ENCODE measurements around the gene AHSA1. TPM values are rescaled to one million over a fixed set of nuclear protein-coding genes. Genes with fewer than 3 reads are reported as not detected.

The AHSA1 gene
- total RNA-seq, 2 donors from 2014 or later, result 77.7 to 128 TPM

- TF ChIP-seq, protein P1, sequence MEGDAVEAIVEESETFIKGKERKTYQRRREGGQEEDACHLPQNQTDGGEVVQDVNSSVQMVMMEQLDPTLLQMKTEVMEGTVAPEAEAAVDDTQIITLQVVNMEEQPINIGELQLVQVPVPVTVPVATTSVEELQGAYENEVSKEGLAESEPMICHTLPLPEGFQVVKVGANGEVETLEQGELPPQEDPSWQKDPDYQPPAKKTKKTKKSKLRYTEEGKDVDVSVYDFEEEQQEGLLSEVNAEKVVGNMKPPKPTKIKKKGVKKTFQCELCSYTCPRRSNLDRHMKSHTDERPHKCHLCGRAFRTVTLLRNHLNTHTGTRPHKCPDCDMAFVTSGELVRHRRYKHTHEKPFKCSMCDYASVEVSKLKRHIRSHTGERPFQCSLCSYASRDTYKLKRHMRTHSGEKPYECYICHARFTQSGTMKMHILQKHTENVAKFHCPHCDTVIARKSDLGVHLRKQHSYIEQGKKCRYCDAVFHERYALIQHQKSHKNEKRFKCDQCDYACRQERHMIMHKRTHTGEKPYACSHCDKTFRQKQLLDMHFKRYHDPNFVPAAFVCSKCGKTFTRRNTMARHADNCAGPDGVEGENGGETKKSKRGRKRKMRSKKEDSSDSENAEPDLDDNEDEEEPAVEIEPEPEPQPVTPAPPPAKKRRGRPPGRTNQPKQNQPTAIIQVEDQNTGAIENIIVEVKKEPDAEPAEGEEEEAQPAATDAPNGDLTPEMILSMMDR (IDR thresholded peaks at IDR 0.05), result no peak
- no peaks in the 10 kb centered on the region for H3K27me3 ChIP-seq (replicated peaks; ENCODE audit: insufficient read depth)
- H3K4me3 ChIP-seq, result no peak overlapping the region
- no peaks in the 10 kb centered on the region for H3K9me3 ChIP-seq
- DNase-seq (ENCODE audit: low spot score) (no peak), ATAC-seq (ENCODE audit: insufficient number of reproducible peaks, low FRiP score, low read depth) (no peak)
- H3K27ac ChIP-seq, result no peak overlapping the region
- no peaks in the 10 kb centered on the region for H3K4me1 ChIP-seq (ENCODE audit: control insufficient read depth in 1 of 2, low read depth in 2 of 2)
- H3K36me3 ChIP-seq, result peaks cover 6% of the 10 kb centered on the region
Measured at GRCh38 chr14:77473921-77474320, 16.0 kb downstream of the AHSA1 start.

DNA sequence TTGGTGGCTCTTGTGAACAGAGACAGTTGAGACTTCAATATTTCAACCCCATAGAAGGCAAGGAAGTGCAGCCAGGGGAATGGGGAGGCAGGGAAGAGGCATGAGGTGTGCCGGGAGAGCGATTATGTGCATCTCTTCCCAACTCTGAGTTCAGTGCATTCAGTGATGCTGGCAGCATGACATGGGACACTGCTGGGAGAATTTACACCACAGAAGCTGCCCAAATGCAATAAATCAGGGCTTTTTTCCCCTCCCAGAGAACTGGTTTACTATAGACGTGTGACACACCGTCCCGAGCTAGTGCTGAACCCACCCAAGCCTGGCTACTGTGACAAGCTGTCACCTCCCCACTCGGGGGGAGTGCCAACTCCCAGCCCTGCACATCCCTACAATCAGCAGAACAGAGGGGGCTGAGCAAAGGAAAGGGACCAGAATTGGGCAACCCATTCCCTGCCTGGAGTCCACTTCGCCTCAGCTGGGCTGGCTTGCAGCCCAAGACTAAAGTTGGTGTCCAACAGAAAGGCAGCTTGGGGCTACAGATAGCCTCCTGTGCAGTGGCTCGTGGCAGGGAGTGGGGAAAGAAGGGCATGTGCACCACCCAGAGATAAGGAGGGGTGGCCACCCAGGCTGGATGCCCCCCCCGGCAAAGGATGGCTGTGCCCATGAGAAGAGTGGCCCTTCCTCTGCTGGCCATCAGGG lies 16.7 kb downstream of the AHSA1 start:
- no peaks in the 10 kb centered on the region for H3K27me3 ChIP-seq (replicated peaks; ENCODE audit: insufficient read depth)
- H3K27ac ChIP-seq, result no peak overlapping the region
- TF ChIP-seq, protein P1 (IDR thresholded peaks at IDR 0.05), result no peak
- no peak overlapping the region for H3K4me3 ChIP-seq
- no peak for DNase-seq (ENCODE audit: low spot score)
- H3K4me1 ChIP-seq (ENCODE audit: control insufficient read depth in 1 of 2, low read depth in 2 of 2), result no peaks in the 10 kb centered on the region
- H3K9me3 ChIP-seq, result no peaks in the 10 kb centered on the region
- H3K36me3 ChIP-seq, result no peaks in the 10 kb centered on the region
- no peak for ATAC-seq (ENCODE audit: insufficient number of reproducible peaks, low FRiP score, low read depth)

DNA sequence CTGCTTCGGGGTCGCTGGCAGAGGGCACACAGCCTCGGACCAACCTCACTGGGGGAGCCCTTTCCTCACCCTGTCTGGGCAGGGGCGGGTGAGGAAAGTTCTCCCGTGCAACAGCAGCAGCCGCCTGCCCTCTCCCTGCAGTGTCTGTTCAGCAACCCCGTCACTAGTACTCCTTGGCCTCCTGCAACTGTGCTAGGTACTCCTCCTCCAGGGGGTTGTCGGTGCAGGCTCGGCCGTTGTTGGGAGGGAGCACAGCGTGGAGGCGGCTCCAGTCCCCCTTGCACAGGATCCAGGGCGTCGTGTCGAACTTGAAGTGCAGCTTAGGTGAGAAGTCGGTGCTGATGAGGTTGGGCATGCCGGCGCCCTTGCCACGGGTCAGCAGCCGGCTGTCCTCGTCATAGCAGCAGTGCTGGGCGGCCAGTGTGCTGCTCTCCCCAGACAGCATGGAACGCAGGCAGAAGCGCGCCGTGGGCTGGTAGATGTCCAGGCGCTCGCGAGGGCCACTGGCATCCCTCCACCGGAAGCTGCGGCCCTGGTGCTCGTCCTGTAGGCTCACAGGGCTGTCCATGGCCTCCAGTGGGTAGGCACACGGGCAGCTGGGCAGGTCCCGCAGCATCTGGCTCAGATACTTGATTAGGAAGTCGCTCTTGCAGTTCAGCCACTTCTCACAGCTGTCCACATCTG lies 17.7 kb downstream of the AHSA1 start:
- H3K4me3 ChIP-seq, result no peak overlapping the region
- H3K9me3 ChIP-seq, result no peaks in the 10 kb centered on the region
- DNase-seq (ENCODE audit: low spot score), result no peak
- H3K36me3 ChIP-seq, result no peaks in the 10 kb centered on the region
- TF ChIP-seq, protein P1 (IDR thresholded peaks at IDR 0.05), result no peak
- H3K27ac ChIP-seq, result no peak overlapping the region
- no peak for ATAC-seq (ENCODE audit: insufficient number of reproducible peaks, low FRiP score, low read depth)
- no peaks in the 10 kb centered on the region for H3K4me1 ChIP-seq (ENCODE audit: control insufficient read depth in 1 of 2, low read depth in 2 of 2)
- H3K27me3 ChIP-seq (replicated peaks; ENCODE audit: insufficient read depth), result no peaks in the 10 kb centered on the region

DNA sequence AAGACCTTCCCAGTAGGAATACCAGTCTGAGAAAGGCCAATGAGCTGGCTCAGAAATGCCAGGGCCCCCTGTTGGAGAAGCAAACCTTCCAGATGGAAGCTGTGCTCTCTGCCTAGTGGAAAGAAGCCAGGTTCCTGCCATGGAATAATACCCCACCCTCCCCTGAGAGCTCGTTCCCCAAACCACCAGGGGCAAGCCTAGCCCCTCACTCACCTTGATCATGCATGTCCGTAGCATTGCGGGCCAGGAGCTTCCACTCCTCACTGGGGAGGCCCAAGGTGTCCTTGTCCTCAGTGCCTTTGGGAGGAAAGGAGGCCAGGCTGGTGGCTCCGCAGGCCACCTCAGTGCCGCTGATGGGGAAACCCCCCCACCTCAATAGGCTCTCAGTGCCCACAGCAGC lies 20.1 kb downstream of the AHSA1 start:
- DNase-seq (ENCODE audit: low spot score) (no peak), ATAC-seq (ENCODE audit: insufficient number of reproducible peaks, low FRiP score, low read depth) (no peak)
- Histone ChIP-seq H3K4me3 (no peak overlapping the region), H3K4me1 (ENCODE audit: control insufficient read depth in 1 of 2, low read depth in 2 of 2) (no peaks in the 10 kb centered on the region), H3K27me3 (replicated peaks; ENCODE audit: insufficient read depth) (no peaks in the 10 kb centered on the region), H3K27ac (no peak overlapping the region), H3K36me3 (no peaks in the 10 kb centered on the region), H3K9me3 (no peaks in the 10 kb centered on the region)
- TF ChIP-seq, protein P1 (IDR thresholded peaks at IDR 0.05), result no peak

DNA sequence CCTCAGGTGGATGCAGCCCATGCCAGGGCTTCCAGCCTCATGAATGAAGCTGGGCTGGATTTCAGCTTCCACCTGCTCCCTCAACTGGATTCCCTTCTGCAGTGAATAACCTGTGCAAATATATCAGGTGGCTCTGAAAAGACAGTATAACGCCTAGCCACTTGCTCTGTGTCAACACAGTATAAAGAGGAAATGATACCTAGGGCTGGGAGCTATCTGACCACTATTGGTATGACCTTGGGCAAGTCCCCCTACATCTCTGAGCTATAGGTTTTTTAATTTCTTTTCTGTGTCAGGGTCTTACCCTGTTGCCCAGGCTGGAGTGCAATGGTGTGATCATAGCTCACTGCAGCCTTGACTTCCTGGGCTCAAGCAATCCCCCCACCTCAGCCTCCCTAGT lies 20.9 kb downstream of the AHSA1 start:
- Histone ChIP-seq H3K9me3 (no peaks in the 10 kb centered on the region), H3K27ac (no peak overlapping the region), H3K4me3 (no peak overlapping the region), H3K36me3 (no peaks in the 10 kb centered on the region), H3K4me1 (ENCODE audit: control insufficient read depth in 1 of 2, low read depth in 2 of 2) (no peaks in the 10 kb centered on the region), H3K27me3 (replicated peaks; ENCODE audit: insufficient read depth) (no peaks in the 10 kb centered on the region)
- TF ChIP-seq, protein P1 (IDR thresholded peaks at IDR 0.05), result no peak
- DNase-seq (ENCODE audit: low spot score), result no peak
- no peak for ATAC-seq (ENCODE audit: insufficient number of reproducible peaks, low FRiP score, low read depth)
